Liver (tissue), 3 donors: ENCODE results near the gene PHETA2.

Experiments used
- ATF3 ChIP-seq: IDR thresholded peaks from 2 replicates; pipeline ENCODE4 v1.6.1; 2016; ENCODE audit warnings: antibody characterized with exemption
- CTCF ChIP-seq: fragments of 150-350 bp; IDR thresholded peaks from 2 replicates; pipeline ENCODE4 v1.5.1; 2017; ENCODE audit warnings: improper control_type of control experiment, low read depth, low read length; ENCODE audit not compliant: missing input control
- RAD21 ChIP-seq, 2 donors: IDR thresholded peaks; 2 replicates each; pipeline ENCODE4 v1.6.1; 2016; ENCODE audit warnings: antibody characterized with exemption in 2 of 2, mild to moderate bottlenecking in 2 of 2
- YY1 ChIP-seq: IDR thresholded peaks from 2 replicates; pipeline ENCODE4 v1.6.1; 2016; ENCODE audit warnings: antibody characterized with exemption, mild to moderate bottlenecking
- donor health status: healthy.
- donor health status: healthy.

GRCh38 chr22:42114721-42115120 lies 40.7 kb downstream of the PHETA2 start:
- peak; percentile 30 for TF ChIP-seq CTCF
- peak; percentile 55 to 76 for TF ChIP-seq RAD21 (IDR thresholded peaks at IDR 0.05)
- no peak for TF ChIP-seq YY1
- TF ChIP-seq ATF3 = no peak
